OCI-LY1 (cell line): ENCODE data around the gene ZNF536.
"Not testable (repeated sequence)": the region's sequence is repeated elsewhere in the genome, so short reads cannot be mapped to it uniquely, and the experiment has no call there.

ENCODE experiments used
- H2AFZ ChIP-seq: fragments of 200-600 bp; sonication (generic), shearing (Covaris generic); 2 replicates; pipeline ENCODE4 v1.6.0; 2014; ENCODE audit warnings: antibody characterized with exemption, mild to moderate bottlenecking, low read length
- H3F3A ChIP-seq: fragments of 200-600 bp; sonication (generic), shearing (Covaris generic); 2 replicates; pipeline ENCODE4 v1.6.0; 2014; ENCODE audit warnings: mild to moderate bottlenecking, antibody characterized with exemption, low read length, moderate library complexity; ENCODE audit not compliant: insufficient read depth
- H3K27ac ChIP-seq: fragments of 200-600 bp; sonication (generic); 2 replicates; pipeline ENCODE4 v1.5.1; 2014; ENCODE audit warnings: low read length, mixed run types, mild to moderate bottlenecking, low read depth; ENCODE audit not compliant: poor library complexity, severe bottlenecking
- H3K27me3 ChIP-seq: fragments of 200-600 bp; sonication (generic); 2 replicates; pipeline ENCODE4 v1.6.0; 2014; ENCODE audit warnings: antibody characterized with exemption, mild to moderate bottlenecking, low read length, moderate library complexity; ENCODE audit not compliant: insufficient read depth
- H3K36me3 ChIP-seq: fragments of 200-600 bp; sonication (generic); 2 replicates; pipeline ENCODE4 v1.6.1; 2014; ENCODE audit warnings: mild to moderate bottlenecking, antibody characterized with exemption, low read length, moderate library complexity, mixed read lengths; ENCODE audit not compliant: insufficient read depth
- H3K4me1 ChIP-seq: fragments of 200-600 bp; sonication (generic); 2 replicates; pipeline ENCODE4 v1.5.1; 2014; ENCODE audit warnings: mild to moderate bottlenecking, low read length, moderate library complexity; ENCODE audit not compliant: insufficient read depth, severe bottlenecking
- H3K4me2 ChIP-seq: fragments of 200-600 bp; sonication (generic), shearing (Covaris generic); 2 replicates; pipeline ENCODE4 v1.6.1; 2014; ENCODE audit warnings: low read length
- H3K4me3 ChIP-seq: fragments of 200-600 bp; sonication (generic); 2 replicates; pipeline ENCODE4 v1.5.1; 2014; ENCODE audit warnings: low read length, low read depth, mild to moderate bottlenecking, mixed read lengths; ENCODE audit not compliant: poor library complexity, severe bottlenecking
- H3K79me2 ChIP-seq: fragments of 200-600 bp; shearing (Covaris generic); 2 replicates; pipeline ENCODE4 v1.6.1; 2016; ENCODE audit warnings: mixed run types, low read length, mixed read lengths; ENCODE audit not compliant: insufficient read depth
- H3K9ac ChIP-seq: fragments of 200-600 bp; sonication (generic), shearing (Covaris generic); 2 replicates; pipeline ENCODE4 v1.6.1; 2014; ENCODE audit warnings: mild to moderate bottlenecking, low read length, mixed read lengths
- H3K9me2 ChIP-seq: fragments of 200-600 bp; sonication (generic), shearing (Covaris generic); 2 replicates; pipeline ENCODE4 v1.6.1; 2014; ENCODE audit warnings: low read depth, mild to moderate bottlenecking, low read length, mixed read lengths
- H3K9me3 ChIP-seq: fragments of 200-600 bp; shearing (Covaris generic); 2 replicates; pipeline ENCODE4 v1.6.1; 2014; ENCODE audit warnings: low read length, mixed read lengths
- H4K20me1 ChIP-seq: fragments of 200-600 bp; sonication (generic), shearing (Covaris generic); 2 replicates; pipeline ENCODE4 v1.6.0; 2016; ENCODE audit warnings: mild to moderate bottlenecking, low read length; ENCODE audit not compliant: insufficient read depth
- CTCF ChIP-seq: fragments of 200-600 bp; sonication (generic), shearing (Covaris generic); IDR thresholded peaks from 2 replicates; pipeline ENCODE4 v1.5.1; 2017; ENCODE audit warnings: mild to moderate bottlenecking, antibody characterized with exemption, low read length, moderate library complexity, mixed read lengths
- EZH2 ChIP-seq: fragments of 200-600 bp; sonication (generic), shearing (Covaris generic); IDR thresholded peaks from 2 replicates; pipeline ENCODE4 v1.8.0; 2017; ENCODE audit warnings: borderline replicate concordance, mixed run types, mild to moderate bottlenecking, antibody characterized with exemption, low read length, moderate library complexity, mixed read lengths

Gene ZNF536

GRCh38 chr19:30345686-30346085, 26.5 kb upstream of the ZNF536 start:
- Histone ChIP-seq H3K9ac (no peak overlapping the region), H3K27me3 (0 out of 2 replicates have a peak, but pooled peaks cover 4% of the 10 kb centered on the region), H3K4me1 (no peaks in the 10 kb centered on the region), H3K27ac (no peak overlapping the region), H4K20me1 (no peaks in the 10 kb centered on the region), H2AFZ (no peak overlapping the region), H3K4me2 (no peak overlapping the region), H3K9me3 (no peaks in the 10 kb centered on the region), H3F3A (no peaks in the 10 kb centered on the region), H3K4me3 (no peak overlapping the region), H3K9me2 (no peaks in the 10 kb centered on the region), H3K36me3 (no peaks in the 10 kb centered on the region), H3K79me2 (no peaks in the 10 kb centered on the region)
- TF ChIP-seq CTCF, result no peak
- TF ChIP-seq EZH2, result no peak

- not testable (repeated sequence) for H3K27me3 ChIP-seq, H3K9ac ChIP-seq, H3K9me3 ChIP-seq, H2AFZ ChIP-seq, H4K20me1 ChIP-seq, H3K4me2 ChIP-seq, H3K36me3 ChIP-seq, H3K79me2 ChIP-seq, H3K4me1 ChIP-seq, H3K4me3 ChIP-seq, H3K27ac ChIP-seq, H3K9me2 ChIP-seq, H3F3A ChIP-seq
Measured at GRCh38 chr19:30346468-30346867, 25.7 kb upstream of the ZNF536 start.

GRCh38 chr19:30349131-30349730, 23.0 kb upstream of the ZNF536 start:
- Histone ChIP-seq H3K27ac (no peak overlapping the region), H3K79me2 (no peaks in the 10 kb centered on the region), H3K4me2 (no peak overlapping the region), H3K27me3 (no peaks in the 10 kb centered on the region), H3F3A (no peaks in the 10 kb centered on the region), H2AFZ (no peak overlapping the region), H3K4me3 (no peak overlapping the region), H3K9ac (no peak overlapping the region), H3K4me1 (no peaks in the 10 kb centered on the region), H3K9me2 (no peaks in the 10 kb centered on the region), H3K36me3 (no peaks in the 10 kb centered on the region), H4K20me1 (no peaks in the 10 kb centered on the region), H3K9me3 (no peaks in the 10 kb centered on the region)
- no peak for TF ChIP-seq CTCF
- no peak for TF ChIP-seq EZH2
